SH-SY5Y (cell line): ENCODE measurements around the gene C2orf69.

ENCODE experiments used
- GATA2 ChIP-seq: IDR thresholded peaks from 2 replicates; pipeline ENCODE4 v1.6.1; 2011; ENCODE audit warnings: mild to moderate bottlenecking, low read depth, low read length
- GATA3 ChIP-seq: IDR thresholded peaks from 2 replicates; pipeline ENCODE4 v1.6.1; 2011; ENCODE audit warnings: low read depth, mild to moderate bottlenecking, low read length, moderate library complexity

DNA sequence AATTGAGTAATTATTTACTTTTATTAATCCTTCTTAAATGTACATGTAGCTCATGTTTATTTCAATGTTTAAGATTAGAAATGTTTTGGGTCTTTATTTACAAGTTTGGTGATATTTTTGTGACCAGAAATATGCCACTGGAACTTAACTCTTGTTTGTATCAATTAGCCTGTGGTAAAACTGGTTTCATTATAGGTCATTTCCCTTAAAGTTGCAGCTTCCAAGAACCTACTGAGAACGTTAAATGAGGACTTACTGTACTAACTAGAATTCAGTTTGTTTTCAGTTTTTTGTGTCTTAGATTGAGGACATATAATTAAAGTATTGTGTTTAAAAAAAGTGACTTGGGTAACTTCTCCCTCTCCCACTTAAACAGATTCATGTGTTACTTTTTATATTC is 39.9 kb downstream of the C2orf69 start:
- TF ChIP-seq GATA3 (no peak), GATA2 (no peak)
